ENCODE results near the gene OAS2. TPM values are rescaled to one million over a fixed set of nuclear protein-coding genes. Genes with fewer than 3 reads are reported as not detected.

Gene OAS2
- total RNA-seq = 100 to 1,000 TPM; 126 to 131 TPM

GRCh38 chr12:112978163-112979040, at the start of gene OAS2:
Gene OAS2, plus strand, starts transcription at chr12:112978519. Its CDS starts 90 bp downstream, at chr12:112978609.

GRCh38 chr12:112937741-112938719, 40.3 kb upstream of the OAS2 start, which contains the start of gene OAS3:
Gene OAS3, plus strand, starts transcription at chr12:112938474. Its CDS starts 57 bp downstream, at chr12:112938531.

DNA sequence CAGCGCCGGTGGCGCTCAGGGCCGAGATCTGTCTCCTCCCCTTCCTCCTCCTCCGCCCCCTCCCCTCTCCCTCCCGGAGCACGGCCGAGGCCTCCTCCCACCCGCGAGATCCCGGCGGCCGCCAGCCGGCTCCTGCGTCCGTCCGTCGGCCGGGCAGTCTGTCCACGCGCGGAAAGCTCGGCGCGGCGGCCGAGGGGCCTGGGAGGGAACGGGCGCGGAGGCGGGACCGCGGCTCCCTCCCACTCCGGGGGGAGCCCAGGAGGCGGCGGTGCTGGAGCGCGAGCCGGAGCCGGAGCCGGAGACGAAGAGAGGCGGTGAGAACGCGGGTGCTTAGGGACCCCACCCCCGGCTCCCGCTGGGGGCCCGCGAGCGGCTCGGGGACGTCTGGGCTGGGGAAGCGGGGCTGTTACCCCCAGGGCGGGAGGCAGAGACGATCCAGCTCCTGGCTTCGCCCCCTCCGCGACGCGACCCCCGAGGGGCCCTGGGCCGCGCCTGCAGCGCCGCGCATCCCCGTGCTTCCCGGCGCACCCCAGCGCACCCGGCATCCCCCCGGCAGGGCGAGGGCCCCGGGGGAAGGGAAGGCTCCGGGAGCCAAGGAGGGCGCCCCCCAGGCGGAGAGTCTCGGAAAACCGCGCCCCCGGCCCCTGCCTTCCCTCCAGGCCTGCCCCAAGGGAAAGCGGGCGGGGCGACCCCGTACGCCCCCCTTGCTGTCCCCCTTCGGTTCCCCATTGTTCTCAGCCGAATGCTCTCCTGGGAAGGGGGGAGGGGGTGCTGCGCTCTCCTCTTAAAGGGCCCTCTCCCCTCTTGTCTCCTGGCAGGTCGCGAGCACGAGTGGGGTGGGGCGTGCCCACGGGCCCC, 78.5 kb downstream of the OAS2 start, which contains the start of gene DTX1:
DTX1 (plus strand) TSS at position 100 of the 858 bp plus-strand sequence. CDS start 1,463 bp downstream, outside the sequence.

Other genes starting within 250 kb of the OAS2 start
- not detected for gene RPH3A, start 186.8 kb upstream of the OAS2 start, total RNA-seq
- gene OAS1, start 71.6 kb upstream of the OAS2 start, total RNA-seq = 10 to 100 TPM; 34.9 to 36.3 TPM
- gene OAS3, start 40.0 kb upstream of the OAS2 start, total RNA-seq = 10 to 100 TPM; 50.4 TPM
- under 1 TPM in 1 of 2 experiments, not detected in 1; 0.10 TPM for gene DTX1, start 78.2 kb downstream of the OAS2 start, total RNA-seq
- gene RASAL1, start 157.2 kb downstream of the OAS2 start, total RNA-seq = under 1 TPM; 0.38 to 0.53 TPM
- 1 to 10 TPM in 1 of 2 experiments, under 1 TPM in 1; 0.94 to 1.1 TPM for gene CFAP73, start 171.2 kb downstream of the OAS2 start, total RNA-seq
- 10 to 100 TPM; 67.4 to 71.1 TPM for gene DDX54, start 207.0 kb downstream of the OAS2 start, total RNA-seq
- 10 to 100 TPM; 13.3 to 17.6 TPM for gene RITA1, start 207.2 kb downstream of the OAS2 start, total RNA-seq
- 10 to 100 TPM; 27.3 to 29.0 TPM for gene TPCN1, start 242.9 kb downstream of the OAS2 start, total RNA-seq

Data from activated naive CD4-positive, alpha-beta T cell treated with anti-CD3 and anti-CD28 coated beads, Interleukin-2, amount 10 ng/mL, durations not matched to agents 5 hours and 36 hours (primary cell).